ENCODE results near the gene EMID1.
A peak's percentile ranks its signal among the peaks of the same experiment; 100 is the strongest.

EMID1 gene

DNA sequence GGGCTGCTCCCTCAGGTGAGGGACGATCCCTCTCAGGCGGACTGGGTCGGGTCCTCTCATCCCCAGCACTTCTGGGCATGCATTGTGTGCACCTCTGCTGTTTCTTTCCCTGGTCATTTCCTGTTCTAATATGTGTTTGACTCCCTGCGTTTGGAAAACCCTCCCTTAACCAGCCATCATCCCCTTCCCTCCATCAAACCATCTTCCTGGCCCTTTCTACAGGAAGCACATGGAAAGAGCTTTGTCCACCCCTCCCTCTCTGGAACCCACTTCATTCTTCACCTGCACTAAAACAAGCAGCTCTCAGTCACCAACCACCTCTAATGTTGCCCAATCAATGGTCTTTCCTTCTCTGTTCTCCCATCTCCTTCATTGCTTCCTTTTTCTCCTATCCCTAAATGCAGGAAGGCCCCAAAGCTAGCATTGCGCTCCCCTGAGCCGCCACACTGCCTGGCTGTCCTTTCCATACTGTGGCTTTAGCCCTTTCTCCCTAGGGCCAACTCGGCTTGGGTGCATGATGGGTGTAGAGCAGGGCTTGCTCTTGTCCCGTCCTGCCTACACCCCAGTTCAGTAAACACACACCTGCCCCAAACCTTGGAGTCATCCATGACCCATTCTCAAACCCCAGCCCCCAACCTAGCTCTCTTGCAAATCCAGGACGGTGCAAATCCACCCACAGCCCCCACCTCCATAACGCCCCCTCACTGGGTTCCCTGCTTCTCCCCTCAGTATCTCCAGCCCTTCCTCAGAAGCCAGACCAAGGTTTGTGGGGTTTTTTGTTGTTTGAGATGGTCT, 95.3 kb downstream of the EMID1 start:
- Histone ChIP-seq H3K9ac (ENCODE audit: low read length) (no peak overlapping the region), H3K9me3 (ENCODE audit: control insufficient read depth, low read depth, low read length) (no peaks in the 10 kb centered on the region), H3K36me3 (ENCODE audit: control insufficient read depth, low read depth, low read length) (peaks cover 48% of the 10 kb centered on the region), H3K27me3 (ENCODE audit: control insufficient read depth, insufficient read depth, low read length) (no peaks in the 10 kb centered on the region), H3K27ac (ENCODE audit: low read length) (no peak overlapping the region), H3K4me1 (ENCODE audit: control insufficient read depth, low read depth, low read length) (no peaks in the 10 kb centered on the region), H3K4me3 (ENCODE audit: low read length) (no peak overlapping the region)

DNA sequence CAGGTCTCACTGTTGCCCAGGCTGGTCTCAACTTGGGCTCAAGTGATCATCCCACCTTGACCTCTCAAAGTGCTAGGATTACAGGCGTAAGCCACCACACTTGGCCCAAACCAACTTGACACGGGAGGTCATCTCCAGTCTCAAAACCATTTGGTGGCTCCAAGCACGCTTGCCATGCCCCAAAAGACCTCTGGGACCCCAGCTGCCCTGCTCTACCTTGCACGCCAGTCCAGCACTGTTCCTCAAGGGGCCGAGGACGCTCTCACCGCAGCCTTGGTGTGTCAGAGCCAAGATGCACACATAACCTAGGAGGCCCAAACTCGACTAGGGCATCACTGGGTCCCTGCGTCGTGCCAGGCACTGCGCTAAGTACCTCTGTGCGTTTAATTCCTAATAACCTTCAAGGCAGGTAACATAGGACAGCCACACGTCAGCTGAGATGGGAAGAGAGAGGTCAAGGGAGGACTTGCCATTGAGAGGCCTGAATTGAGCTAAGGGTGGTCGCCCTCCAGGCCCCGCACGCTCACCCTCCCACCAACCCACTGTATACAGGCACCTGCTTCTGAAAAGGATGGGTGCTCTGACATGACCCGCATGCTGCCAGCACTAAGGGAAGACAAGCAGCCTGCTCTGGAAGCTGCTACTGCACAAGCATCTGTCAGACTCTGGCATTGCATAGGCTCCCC, 96.2 kb downstream of the EMID1 start:
- H3K27ac ChIP-seq (ENCODE audit: low read length): no peak overlapping the region
- H3K4me3 ChIP-seq (ENCODE audit: low read length): no peak overlapping the region
- H3K4me1 ChIP-seq (ENCODE audit: control insufficient read depth, low read depth, low read length): no peaks in the 10 kb centered on the region
- no peak overlapping the region for H3K9ac ChIP-seq (ENCODE audit: low read length)
- no peaks in the 10 kb centered on the region for H3K27me3 ChIP-seq (ENCODE audit: control insufficient read depth, insufficient read depth, low read length)
- H3K36me3 ChIP-seq (ENCODE audit: control insufficient read depth, low read depth, low read length): peaks cover 40% of the 10 kb centered on the region
- H3K9me3 ChIP-seq (ENCODE audit: control insufficient read depth, low read depth, low read length): no peaks in the 10 kb centered on the region

DNA sequence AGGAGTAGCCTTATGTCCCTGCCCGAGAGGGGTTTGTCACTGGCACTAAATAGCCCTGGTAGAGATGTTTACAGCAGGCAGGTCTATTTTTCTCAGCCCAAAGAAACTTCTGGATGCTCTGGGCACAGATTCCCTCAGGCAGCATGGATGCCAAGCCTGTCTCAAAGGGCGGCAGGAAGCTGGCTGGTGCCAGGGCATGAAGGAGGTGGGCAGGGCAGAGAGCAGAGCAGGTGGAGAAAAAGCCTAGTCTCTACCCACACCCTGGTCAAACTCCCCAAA, 96.6 kb downstream of the EMID1 start:
- H3K9me3 ChIP-seq (ENCODE audit: control insufficient read depth, low read depth, low read length): no peaks in the 10 kb centered on the region
- no peak overlapping the region for H3K4me3 ChIP-seq (ENCODE audit: low read length)
- H3K36me3 ChIP-seq (ENCODE audit: control insufficient read depth, low read depth, low read length): peaks cover 35% of the 10 kb centered on the region
- no peak overlapping the region for H3K9ac ChIP-seq (ENCODE audit: low read length)
- H3K4me1 ChIP-seq (ENCODE audit: control insufficient read depth, low read depth, low read length): no peaks in the 10 kb centered on the region
- peaks cover under 1% of the 10 kb centered on the region for H3K27me3 ChIP-seq (ENCODE audit: control insufficient read depth, insufficient read depth, low read length)
- no peak overlapping the region for H3K27ac ChIP-seq (ENCODE audit: low read length)

DNA sequence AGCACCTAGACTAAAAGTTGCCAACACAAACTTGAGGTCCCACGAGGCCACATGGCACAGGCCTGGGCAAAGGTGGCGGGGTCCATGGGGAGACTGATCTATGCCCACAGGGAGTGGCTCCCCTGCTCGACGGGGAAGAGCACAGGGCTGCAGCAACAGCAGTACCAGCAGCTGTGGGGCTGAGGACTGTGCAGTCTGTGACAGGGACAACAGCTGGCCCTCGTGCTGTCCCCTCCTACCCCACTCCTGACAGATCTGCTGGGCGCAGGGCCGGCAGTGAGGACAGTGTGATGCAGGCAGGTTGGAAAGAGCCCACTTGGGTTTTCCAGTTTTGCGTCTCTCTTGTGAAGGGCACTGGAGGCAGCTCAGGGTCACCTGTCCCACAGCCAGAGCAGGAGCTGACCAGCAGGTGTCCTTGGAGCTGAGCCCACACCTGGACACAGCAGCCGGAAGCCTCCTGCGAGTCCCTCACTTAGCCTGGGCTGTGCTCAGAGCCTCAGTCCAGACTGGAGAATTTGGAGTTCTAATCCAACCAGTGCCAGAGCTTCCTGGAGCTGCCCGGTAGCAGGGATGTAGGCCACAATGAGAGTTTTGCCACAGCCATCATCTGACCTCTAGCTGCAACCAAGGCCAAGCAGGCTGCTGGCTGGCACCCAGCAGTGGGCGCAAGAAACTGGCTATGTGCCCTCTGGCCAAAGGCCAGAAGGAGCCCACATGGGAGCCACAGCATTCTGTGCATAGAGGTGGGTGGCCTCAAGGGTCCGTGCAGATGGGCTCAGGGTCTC, 97.2 kb downstream of the EMID1 start:
- peaks cover 29% of the 10 kb centered on the region for H3K36me3 ChIP-seq (ENCODE audit: control insufficient read depth, low read depth, low read length)
- H3K27ac ChIP-seq (ENCODE audit: low read length): no peak overlapping the region
- peaks cover 6% of the 10 kb centered on the region for H3K27me3 ChIP-seq (ENCODE audit: control insufficient read depth, insufficient read depth, low read length)
- H3K9me3 ChIP-seq (ENCODE audit: control insufficient read depth, low read depth, low read length): no peaks in the 10 kb centered on the region
- H3K9ac ChIP-seq (ENCODE audit: low read length): no peak overlapping the region
- H3K4me1 ChIP-seq (ENCODE audit: control insufficient read depth, low read depth, low read length): no peaks in the 10 kb centered on the region
- H3K4me3 ChIP-seq (ENCODE audit: low read length): no peak overlapping the region

DNA sequence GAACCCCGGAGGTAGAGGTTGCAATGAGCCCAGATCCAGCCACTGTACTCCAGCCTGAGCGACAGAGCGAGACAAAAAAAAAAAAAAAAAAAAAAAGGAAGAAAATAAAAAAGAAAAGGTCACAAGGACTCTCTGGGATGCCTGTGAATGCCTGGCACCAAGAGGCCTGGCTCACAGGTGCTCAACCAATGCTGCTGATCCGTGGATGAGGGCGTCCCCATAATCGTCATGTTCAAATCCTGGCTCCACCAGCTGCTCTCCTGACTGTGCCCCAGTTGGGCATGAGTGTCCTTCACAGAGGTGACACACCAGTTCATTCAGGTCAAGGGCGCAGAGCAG, 100.1 kb downstream of the EMID1 start:
- no peak overlapping the region for H3K27ac ChIP-seq (ENCODE audit: low read length)

DNA sequence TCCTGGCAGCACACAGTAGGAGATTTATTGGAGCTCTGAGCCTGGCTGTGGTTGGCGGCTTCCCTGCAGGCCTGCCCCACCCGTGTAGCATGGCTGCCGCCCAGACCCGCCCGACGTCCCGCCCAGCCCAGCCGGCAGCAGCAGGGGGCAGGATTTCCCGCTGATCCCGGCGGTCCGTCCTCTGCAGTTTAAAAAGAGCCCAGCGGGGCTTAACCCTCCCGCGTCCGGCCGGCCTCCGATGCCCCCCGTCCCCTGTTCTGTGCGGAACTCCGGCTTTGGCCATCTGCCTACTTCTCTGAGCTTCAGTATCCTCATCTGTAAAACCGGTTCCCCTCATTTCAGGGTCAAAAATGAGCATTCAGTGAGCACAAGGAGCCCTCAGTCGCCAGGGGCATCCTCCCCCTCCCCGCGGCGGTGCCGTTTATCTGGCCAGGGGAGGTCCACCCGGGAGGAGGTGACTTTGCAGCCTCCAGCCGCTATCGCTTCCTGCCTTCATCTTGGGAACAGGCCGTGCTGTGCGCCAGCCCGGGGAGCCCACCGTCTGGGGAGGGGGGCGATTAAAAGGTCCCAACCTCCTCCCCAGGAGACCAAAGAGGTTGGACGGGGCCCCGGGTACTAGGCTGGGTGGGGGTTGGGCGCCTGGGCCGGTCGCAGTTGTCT, 100.6 kb downstream of the EMID1 start, which contains the start of gene GAS2L1:
Gene GAS2L1, plus strand, starts transcription at position 476 of the 660 bp plus-strand sequence. CDS start 1,456 bp downstream, outside the sequence.
- Histone ChIP-seq H3K4me3 (ENCODE audit: low read length) (peak within 1 kb of the TSS; percentile 47), H3K9me3 (ENCODE audit: control insufficient read depth, low read depth, low read length) (no peaks in the 10 kb centered on the region), H3K36me3 (ENCODE audit: control insufficient read depth, low read depth, low read length) (no peaks in the 10 kb centered on the region), H3K9ac (ENCODE audit: low read length) (peak within 1 kb of the TSS; percentile 46), H3K4me1 (ENCODE audit: control insufficient read depth, low read depth, low read length) (no peaks in the 10 kb centered on the region), H3K27ac (ENCODE audit: low read length) (no peak within 1 kb of the TSS), H3K27me3 (ENCODE audit: control insufficient read depth, insufficient read depth, low read length) (peaks cover 8% of the 10 kb centered on the region)

More for the DNA sequence above, 100.1 kb downstream of the EMID1 start:
- Histone ChIP-seq H3K4me1 (ENCODE audit: control insufficient read depth, low read depth, low read length) (no peaks in the 10 kb centered on the region), H3K27me3 (ENCODE audit: control insufficient read depth, insufficient read depth, low read length) (peaks cover 8% of the 10 kb centered on the region), H3K9ac (ENCODE audit: low read length) (no peak overlapping the region), H3K36me3 (ENCODE audit: control insufficient read depth, low read depth, low read length) (peaks cover 2% of the 10 kb centered on the region), H3K4me3 (ENCODE audit: low read length) (peak overlapping the region; percentile 47), H3K9me3 (ENCODE audit: control insufficient read depth, low read depth, low read length) (no peaks in the 10 kb centered on the region)

DNA sequence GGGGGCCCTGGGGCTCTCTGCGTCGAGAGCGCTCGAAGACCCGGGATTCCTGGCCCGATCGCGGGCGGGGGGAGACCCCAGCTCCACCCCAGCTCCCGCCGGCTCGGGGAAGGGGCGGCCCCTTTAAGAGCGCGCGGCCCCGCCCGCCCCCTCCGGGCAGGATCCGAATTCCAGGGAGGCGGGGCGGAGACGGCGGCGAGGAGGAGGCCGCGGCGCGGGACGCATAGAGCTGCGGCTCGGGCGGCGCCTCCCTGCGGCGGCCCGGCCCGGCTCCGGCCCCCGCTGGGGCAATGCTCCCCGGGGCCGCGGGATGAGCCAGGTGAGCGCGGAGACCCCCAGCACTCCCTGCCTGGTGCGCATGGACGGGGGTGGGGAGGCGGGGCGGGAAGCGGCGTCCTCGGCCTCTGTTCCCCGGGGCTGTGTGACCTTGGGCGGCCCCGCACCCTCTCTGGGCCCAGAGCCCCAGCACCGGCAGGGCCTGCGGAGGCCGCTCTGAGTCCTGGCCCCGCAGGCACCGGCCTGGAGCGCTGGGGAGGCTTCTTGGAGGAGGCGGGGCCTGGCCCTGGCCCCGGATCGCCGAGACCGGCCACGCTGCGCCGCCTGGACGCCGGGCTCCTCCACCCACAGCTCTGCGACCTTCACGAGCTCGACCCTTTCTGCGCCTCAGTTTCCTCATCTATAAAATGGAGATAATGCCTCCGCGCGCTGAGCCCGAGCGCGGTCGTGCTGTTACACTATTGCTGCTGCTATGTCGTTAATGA, 101.3 kb downstream of the EMID1 start:
- Histone ChIP-seq H3K36me3 (ENCODE audit: control insufficient read depth, low read depth, low read length) (no peaks in the 10 kb centered on the region), H3K27ac (ENCODE audit: low read length) (no peak overlapping the region), H3K4me1 (ENCODE audit: control insufficient read depth, low read depth, low read length) (no peaks in the 10 kb centered on the region), H3K4me3 (ENCODE audit: low read length) (peak overlapping the region; percentile 47), H3K27me3 (ENCODE audit: control insufficient read depth, insufficient read depth, low read length) (peaks cover 8% of the 10 kb centered on the region), H3K9ac (ENCODE audit: low read length) (peak overlapping the region; percentile 46), H3K9me3 (ENCODE audit: control insufficient read depth, low read depth, low read length) (no peaks in the 10 kb centered on the region)

DNA sequence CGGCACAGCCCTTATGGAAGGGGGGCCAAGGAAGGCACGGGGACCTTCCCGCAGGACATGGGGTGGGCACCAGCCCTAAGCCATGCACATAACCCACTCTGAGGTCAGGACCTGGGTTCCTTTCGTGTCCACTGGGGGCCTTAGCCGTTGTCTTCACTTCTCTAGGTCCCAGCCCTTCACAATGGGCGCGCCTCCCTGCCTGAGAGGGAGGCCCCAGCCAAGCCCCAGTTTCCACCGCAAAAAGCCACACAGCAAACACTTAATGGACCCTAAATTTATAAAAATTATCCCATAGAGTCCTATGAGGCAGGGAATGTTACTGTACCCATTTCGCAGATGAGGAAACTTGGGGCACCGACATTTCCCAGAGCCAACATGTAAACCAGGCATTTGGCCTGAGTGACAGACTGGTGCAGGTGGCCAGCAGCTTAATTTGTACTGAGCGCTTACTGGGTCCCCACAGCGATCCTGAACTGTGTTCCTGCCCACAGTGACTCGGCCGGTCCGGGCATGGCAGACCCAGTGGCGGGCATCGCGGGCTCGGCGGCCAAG, 102.0 kb downstream of the EMID1 start:
- Histone ChIP-seq H3K27ac (ENCODE audit: low read length) (no peak overlapping the region), H3K36me3 (ENCODE audit: control insufficient read depth, low read depth, low read length) (no peaks in the 10 kb centered on the region), H3K27me3 (ENCODE audit: control insufficient read depth, insufficient read depth, low read length) (peaks cover 11% of the 10 kb centered on the region), H3K9me3 (ENCODE audit: control insufficient read depth, low read depth, low read length) (no peaks in the 10 kb centered on the region), H3K4me3 (ENCODE audit: low read length) (peak overlapping the region; percentile 47), H3K9ac (ENCODE audit: low read length) (no peak overlapping the region), H3K4me1 (ENCODE audit: control insufficient read depth, low read depth, low read length) (no peaks in the 10 kb centered on the region)

DNA sequence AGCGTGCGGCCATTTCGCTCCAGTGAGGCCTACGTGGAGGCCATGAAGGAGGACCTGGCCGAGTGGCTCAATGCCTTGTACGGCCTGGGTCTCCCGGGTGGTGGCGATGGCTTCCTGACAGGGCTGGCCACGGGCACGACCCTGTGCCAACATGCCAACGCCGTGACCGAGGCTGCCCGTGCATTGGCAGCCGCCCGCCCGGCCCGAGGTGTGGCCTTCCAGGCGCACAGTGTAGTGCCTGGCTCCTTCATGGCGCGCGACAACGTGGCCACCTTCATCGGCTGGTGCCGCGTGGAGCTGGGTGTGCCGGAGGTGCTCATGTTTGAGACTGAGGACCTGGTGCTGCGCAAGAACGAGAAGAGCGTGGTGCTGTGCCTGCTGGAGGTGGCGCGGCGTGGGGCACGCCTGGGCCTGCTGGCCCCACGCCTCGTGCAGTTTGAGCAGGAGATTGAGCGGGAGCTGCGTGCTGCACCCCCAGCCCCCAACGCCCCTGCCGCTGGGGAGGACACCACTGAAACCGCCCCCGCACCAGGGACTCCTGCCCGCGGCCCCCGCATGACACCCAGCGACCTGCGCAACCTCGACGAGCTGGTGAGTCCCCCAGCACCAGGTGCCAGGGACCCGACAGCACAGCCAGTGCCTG, 102.6 kb downstream of the EMID1 start:
- Histone ChIP-seq H3K9ac (ENCODE audit: low read length) (no peak overlapping the region), H3K4me3 (ENCODE audit: low read length) (no peak overlapping the region), H3K4me1 (ENCODE audit: control insufficient read depth, low read depth, low read length) (no peaks in the 10 kb centered on the region)

DNA sequence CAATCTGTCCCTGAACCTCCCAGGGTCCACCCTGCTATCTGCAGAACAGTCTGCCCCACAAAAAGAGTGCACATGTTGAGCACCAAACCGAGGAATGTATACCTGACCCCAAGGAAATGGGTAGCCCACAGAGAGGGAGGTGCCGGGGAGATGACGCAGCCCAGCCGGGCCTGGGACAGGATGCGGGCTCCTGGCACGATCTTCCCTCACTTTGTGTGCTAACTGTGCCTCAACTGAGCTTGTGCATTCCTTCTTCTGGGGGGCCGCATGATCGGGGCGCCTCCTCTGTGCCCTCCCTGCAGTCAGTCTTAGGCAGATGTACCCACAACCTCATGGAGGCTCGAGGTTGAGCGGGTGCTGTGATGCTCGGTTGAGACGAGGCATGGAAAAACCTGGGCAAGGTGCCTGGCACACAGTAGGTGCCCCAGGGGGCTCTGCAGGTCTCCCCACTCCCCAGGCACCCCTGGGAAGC, 103.1 kb downstream of the EMID1 start:
- Histone ChIP-seq H3K27me3 (ENCODE audit: control insufficient read depth, insufficient read depth, low read length) (peaks cover 23% of the 10 kb centered on the region), H3K36me3 (ENCODE audit: control insufficient read depth, low read depth, low read length) (no peaks in the 10 kb centered on the region), H3K4me3 (ENCODE audit: low read length) (no peak overlapping the region), H3K4me1 (ENCODE audit: control insufficient read depth, low read depth, low read length) (no peaks in the 10 kb centered on the region), H3K9ac (ENCODE audit: low read length) (no peak overlapping the region), H3K9me3 (ENCODE audit: control insufficient read depth, low read depth, low read length) (no peaks in the 10 kb centered on the region), H3K27ac (ENCODE audit: low read length) (no peak overlapping the region)

More for the DNA sequence above, 102.6 kb downstream of the EMID1 start:
- Histone ChIP-seq H3K27ac (ENCODE audit: low read length) (no peak overlapping the region), H3K36me3 (ENCODE audit: control insufficient read depth, low read depth, low read length) (no peaks in the 10 kb centered on the region), H3K27me3 (ENCODE audit: control insufficient read depth, insufficient read depth, low read length) (peaks cover 17% of the 10 kb centered on the region), H3K9me3 (ENCODE audit: control insufficient read depth, low read depth, low read length) (no peaks in the 10 kb centered on the region)

Data from iPS-18a (cell line).